GM21526 (cell line): ENCODE results near the gene PDCD5.
A peak's percentile ranks its signal among the peaks of the same experiment; 100 is the strongest.
"Not testable (repeated sequence)": the region's sequence is repeated elsewhere in the genome, so short reads cannot be mapped to it uniquely, and the experiment has no call there.

ENCODE experiments used
- ATAC-seq: cut with Tn5 transposase; IDR thresholded peaks from one replicate; pipeline ENCODE4 v1.9.1; 2021; ENCODE audit warnings: moderate library complexity; ENCODE audit not compliant: unreplicated experiment, low FRiP score

Gene PDCD5

GRCh38 chr19:32573492-32573794 lies 7.5 kb upstream of the PDCD5 start:
- no peak for ATAC-seq

DNA sequence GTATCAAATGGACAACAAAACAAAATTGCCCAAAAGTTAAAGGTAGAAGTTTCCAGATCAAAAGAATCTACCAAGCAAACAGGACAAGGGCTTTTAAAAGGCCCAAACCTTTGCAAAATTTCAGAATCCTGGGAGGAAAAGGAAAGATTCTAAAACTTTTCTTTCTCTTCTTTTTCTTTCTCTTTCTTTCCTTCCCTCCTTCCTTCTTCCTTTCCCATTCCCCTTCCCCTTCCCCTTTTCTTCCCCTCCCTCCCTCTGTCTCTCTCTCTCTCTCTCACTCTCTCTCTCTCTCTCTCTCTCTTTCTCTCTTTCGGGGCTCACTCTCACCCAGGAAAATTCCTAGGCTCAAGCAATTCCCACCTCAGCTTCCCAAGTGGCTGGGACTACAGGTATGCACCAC lies 4.2 kb upstream of the PDCD5 start:
- ATAC-seq: no peak

DNA sequence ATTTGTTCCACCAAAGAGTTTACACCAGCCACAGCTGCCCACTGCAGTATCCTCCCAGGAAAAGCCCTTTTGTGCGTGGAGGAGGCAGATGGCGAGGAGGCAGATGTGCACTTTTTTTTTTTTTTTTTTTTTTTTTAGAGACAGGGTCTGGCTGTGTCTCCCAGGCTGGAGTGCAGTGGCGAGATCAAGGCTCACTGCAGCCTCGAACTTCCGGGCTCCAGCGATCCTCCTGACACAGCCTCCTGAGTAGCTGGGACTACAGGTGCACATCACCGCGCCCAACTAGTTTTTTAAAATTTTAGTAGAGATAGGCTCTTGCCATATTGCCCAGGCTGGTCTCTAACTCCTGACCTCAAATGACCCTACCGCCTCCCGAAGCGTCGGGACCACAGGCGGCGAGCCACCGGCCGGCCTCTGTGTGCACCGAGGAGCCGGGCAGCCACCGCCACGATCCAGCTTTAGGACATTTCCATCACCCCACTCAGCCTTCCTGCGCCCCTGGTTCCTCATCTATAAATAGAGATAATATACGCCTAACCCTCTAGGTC lies 563 bp upstream of the PDCD5 start:
- ATAC-seq: peak; percentile 32

- ATAC-seq: peak; percentile 1
Observed at GRCh38 chr19:32581705-32582179, 752 bp downstream of the PDCD5 start.

DNA sequence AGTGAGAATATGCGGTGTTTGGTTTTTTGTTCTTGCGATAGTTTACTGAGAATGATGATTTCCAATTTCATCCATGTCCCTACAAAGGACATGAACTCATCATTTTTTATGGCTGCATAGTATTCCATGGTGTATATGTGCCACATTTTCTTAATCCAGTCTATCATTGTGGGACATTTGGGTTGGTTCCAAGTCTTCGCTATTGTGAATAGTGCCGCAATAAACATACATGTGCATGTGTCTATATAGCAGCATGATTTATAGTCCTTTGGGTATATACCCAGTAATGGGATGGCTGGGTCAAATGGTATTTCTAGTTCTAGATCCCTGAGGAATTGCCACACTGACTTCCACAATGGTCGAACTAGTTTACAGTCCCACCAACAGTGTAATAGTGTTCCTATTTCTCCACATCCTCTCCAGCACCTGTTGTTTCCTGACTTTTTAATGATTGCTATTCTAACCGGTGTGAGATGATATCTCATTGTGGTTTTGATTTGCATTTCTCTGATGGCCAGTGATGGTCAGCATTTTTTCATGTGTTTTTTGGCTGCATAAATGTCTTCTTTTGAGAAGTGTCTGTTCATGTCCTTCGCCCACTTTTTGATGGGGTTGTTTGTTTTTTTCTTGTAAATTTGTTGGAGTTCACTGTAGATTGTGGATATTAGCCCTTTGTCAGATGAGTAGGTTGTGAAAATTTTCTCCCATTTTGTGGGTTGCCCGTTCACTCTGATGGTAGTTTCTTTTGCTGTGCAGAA lies 6.9 kb downstream of the PDCD5 start:
- ATAC-seq: not testable (repeated sequence)

DNA sequence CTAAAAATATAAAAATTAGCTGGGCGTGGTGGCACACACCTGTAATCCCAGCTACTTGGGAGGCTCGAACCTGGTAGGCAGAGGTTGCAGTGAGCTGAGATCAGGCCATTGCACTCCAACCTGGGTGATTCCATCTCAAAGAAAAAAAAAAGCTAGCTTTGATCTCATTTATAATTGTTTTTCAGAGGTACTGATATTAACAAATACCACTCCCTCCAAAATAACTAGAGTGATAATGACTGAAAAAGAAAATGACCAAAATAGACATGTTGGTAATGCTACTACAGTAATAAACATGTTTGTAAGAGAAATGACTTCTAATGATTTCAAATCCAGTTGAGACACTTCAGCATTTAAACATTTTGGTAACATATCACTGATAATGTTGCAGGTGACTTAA lies 13.0 kb downstream of the PDCD5 start:
- no peak for ATAC-seq

GRCh38 chr19:32595491-32595890 lies 14.5 kb downstream of the PDCD5 start:
- ATAC-seq: no peak

DNA sequence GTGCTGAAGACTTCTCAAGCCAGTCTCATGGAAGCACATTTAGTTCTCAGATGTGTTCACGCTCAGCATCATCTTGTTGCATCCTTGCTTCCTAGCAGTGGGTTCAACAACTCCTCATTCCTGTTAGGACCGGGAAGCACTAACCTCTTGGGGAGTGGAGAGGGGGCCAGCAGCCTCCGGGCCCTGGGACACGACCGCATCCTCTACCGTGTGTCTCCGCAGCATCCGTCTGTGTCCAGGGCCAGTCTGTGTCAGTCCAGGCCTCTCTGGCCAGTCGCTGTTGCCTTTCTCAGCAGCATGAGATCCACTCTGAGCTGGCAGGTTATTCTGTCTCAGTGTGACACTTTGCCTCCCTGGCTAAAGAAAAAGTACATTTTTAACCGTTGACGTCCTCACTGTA lies 17.0 kb downstream of the PDCD5 start:
- no peak for ATAC-seq

- no peak for ATAC-seq
Observed at GRCh38 chr19:32599258-32599657, 18.3 kb downstream of the PDCD5 start.

DNA sequence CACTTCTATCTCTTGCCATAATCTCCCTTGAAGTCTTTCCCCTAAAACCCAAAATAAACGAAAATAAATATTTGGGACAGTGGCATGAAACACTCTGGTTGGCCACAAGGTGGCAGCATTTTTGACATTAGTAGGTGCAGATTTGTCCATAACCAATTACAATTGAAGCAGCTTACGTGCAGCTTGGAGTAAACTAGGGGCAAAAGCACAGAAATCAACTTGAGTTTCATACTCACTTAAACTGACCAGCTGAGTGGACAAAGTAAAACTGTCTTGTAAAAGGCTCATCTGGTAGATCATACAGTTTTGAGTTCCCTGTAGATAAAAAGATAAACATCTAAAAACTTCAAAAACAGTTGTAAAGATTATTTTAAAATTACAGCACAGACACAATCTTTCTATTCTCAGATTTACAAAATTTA lies 18.8 kb downstream of the PDCD5 start:
- no peak for ATAC-seq

DNA sequence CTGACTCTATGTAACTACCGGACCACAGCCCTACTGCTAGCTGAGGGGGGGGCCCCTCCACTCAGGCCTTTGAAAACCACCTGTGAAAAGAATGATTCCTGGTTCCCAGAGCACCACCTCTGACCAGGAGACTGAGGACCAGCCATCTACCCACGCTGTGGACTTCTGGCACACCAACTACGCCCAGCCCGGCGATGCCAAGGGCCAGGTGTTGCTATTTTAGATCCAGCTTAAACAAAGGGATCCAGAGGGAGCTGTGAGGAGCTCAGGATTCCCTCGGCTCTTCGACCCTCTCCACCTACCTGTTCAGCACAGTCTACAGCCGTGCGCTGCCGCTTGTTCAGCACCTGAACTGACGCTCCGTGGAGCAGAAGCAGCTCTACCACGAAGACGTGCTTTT lies 23.0 kb downstream of the PDCD5 start:
- no peak for ATAC-seq

DNA sequence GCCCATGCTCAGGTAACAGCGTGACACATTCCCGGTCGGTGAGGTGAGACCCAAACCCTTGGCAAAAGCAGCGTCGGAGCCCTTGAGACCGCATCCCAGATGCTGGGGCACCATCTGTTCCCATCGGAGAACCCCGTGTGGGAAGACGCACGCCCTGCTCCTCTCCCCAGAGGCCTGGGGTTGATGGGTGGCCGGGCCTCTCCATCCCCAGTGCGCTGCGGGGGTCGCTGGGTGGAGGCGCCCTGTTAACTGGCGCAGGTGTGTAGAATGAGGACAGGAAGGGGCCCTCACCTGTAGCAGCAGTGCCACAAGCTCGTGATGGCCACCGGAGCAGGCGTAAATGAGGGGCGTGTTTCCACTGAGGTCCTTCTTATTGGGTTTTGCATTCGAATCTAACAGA lies 24.6 kb downstream of the PDCD5 start:
- no peak for ATAC-seq

DNA sequence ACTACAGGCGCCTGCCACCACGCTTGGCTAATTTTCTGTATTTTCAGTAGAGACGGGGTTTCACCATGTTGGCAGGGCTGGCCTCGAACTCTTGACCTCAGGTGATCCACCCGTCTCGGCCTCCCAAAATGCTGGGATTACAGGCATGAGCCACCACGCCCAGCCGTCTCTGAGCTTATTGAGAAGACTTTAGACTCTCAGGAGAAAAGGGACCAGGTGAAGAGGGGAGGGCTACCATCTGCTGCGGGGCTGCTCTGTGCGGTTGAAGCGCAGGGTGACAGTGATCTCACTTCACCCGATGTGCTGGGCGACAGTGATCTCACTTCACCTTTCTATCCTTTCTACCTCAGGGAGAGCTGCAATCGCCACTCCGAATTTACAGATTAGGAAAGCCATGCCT lies 25.3 kb downstream of the PDCD5 start:
- ATAC-seq: no peak

GRCh38 chr19:32607479-32607878 lies 26.5 kb downstream of the PDCD5 start:
- ATAC-seq: no peak

DNA sequence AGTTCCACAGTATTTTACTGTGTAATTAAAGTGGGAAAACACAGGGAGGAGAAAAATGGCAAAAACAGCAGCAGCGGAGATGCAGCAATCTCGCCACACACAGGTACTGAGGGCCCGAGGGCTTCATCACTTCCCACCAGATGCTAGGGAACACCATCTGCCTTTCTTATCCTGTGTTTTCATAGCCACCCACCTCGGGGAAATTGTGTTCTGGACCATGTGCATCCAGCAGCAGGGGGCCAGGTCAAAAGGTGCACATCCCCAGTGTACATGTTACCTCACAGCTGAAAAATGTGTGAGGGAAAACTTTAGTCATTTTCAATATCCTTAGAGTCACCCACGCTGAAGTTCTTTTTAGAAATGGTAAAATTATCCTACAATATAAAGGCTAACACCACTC lies 30.2 kb downstream of the PDCD5 start:
- ATAC-seq: no peak

DNA sequence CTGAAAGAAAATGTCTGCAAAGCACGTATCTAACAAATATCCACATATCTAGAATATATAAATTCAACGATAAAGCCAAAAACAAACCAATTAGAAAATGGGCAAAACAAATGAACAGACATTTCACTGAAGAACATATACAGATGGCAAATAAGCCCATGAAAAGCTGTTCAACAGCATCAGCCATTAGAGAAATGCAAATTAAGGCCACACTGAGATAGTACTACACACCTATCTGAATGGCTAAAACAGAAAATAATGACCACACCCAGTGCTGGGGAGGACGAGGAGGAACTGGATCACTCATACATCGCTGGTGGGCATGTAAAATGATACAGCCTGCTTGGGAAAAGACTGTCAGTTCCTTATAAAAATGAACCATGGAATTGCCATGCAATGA lies 32.0 kb downstream of the PDCD5 start:
- no peak for ATAC-seq

DNA sequence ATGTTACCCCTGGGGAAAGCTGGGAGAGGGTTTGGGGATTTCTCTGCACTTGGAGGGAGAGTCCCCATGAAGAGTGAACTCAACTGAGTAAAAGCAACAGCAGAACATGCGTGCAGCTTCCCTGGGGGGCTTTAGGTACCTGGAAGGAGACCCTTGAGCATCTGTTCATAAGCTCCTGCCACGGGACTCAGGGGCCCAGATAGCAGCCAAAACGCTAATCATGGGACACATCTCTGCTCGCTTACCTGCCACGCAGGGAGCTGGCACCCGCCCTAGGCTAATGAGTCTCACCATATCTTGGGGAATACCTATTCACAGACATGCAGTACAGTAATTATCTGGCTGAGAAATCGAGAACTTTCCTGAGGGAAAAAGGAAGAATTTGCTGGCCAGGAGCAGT lies 33.9 kb downstream of the PDCD5 start:
- ATAC-seq: no peak

DNA sequence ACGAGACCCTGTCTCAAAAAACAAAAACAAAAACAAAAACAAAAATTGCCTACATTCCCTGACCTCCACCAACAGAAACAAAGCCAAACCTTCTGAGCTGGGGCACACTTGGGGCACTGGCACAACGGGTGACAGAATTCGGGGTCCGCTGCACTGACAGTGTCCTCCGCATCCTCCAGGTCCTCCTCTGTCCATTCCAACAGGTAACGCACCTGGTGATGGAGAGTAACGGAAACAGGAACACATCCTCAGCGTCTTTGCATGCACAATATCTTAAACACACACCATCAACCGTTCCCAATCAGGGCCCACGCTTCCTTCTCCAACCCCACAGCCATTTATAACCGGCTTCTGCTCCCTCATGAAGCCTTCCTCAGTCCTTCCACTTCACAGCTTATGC lies 34.6 kb downstream of the PDCD5 start:
- ATAC-seq: no peak

DNA sequence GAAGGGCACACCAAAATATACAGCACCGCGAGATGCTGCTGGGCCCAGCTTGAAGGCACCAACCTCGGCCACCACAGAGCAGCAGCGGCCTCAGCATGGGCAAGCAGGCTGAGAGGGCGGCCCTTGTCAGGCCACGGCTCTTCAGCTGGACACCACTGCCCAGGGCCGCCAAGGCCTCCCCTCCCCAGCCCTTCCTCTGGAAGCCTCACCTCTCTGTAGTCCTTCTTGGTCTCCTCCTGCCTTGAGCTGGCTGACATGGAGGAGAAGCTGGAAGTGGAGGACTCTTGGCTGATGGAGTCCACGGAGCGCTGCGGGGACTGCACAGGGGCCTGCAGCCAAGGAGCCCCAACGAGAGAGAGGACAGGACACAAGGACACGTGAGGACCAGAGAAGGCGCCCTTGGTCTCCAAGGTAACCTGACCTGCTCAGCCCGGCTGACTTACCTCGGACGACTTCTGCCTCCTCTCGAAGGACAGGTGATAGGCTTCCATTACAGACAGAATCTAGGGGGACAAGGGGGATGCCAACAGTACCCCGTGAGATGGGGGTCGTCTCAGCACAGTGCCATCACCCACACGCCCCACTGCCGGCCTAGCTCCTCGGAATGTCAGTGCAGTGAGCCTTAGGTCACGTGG lies 38.2 kb downstream of the PDCD5 start:
- no peak for ATAC-seq

GRCh38 chr19:32622002-32622401 lies 41.0 kb downstream of the PDCD5 start:
- no peak for ATAC-seq

- ATAC-seq: no peak
Observed at GRCh38 chr19:32624410-32624809, 43.4 kb downstream of the PDCD5 start.

GRCh38 chr19:32626969-32627368 lies 46.0 kb downstream of the PDCD5 start:
- no peak for ATAC-seq
